Neuronal stem cell (in vitro differentiated cells): Measurements from ENCODE around the gene PHRF1.

Source experiments
- DNase-seq: peaks from one replicate; pipeline ENCODE4 v3.0.0-alpha.2; 2013; ENCODE audit warnings: low spot score
- H2AFZ ChIP-seq: one replicate; pipeline ENCODE4 v1.6.1; 2013; ENCODE audit warnings: mild to moderate bottlenecking, low read length, inconsistent platforms
- H2AK5ac ChIP-seq: 2 replicates; pipeline ENCODE4 v1.6.1; 2013; ENCODE audit warnings: low read depth, mild to moderate bottlenecking, inconsistent platforms, low read length, moderate library complexity, mixed read lengths
- H2BK120ac ChIP-seq: 2 replicates; pipeline ENCODE4 v1.6.1; 2013; ENCODE audit warnings: low read depth, mild to moderate bottlenecking, inconsistent platforms, low read length, moderate library complexity, mixed read lengths
- H2BK12ac ChIP-seq: one replicate; pipeline ENCODE4 v1.6.1; 2013; ENCODE audit warnings: low read length, inconsistent platforms
- H2BK15ac ChIP-seq: 2 replicates; pipeline ENCODE4 v1.6.1; 2013; ENCODE audit warnings: mild to moderate bottlenecking, low read length, inconsistent platforms, mixed read lengths
- H2BK5ac ChIP-seq: one replicate; pipeline ENCODE4 v1.6.1; 2013; ENCODE audit warnings: inconsistent platforms, mild to moderate bottlenecking, low read length, moderate library complexity
- H3K14ac ChIP-seq: one replicate; pipeline ENCODE4 v1.6.1; 2013; ENCODE audit warnings: low read length, inconsistent platforms
- H3K18ac ChIP-seq: 2 replicates; pipeline ENCODE4 v1.6.1; 2013; ENCODE audit warnings: low read length, inconsistent platforms
- H3K23ac ChIP-seq: 2 replicates; pipeline ENCODE4 v1.6.1; 2013; ENCODE audit warnings: low read depth, mild to moderate bottlenecking, mixed read lengths, low read length, inconsistent platforms; ENCODE audit not compliant: poor library complexity
- H3K27ac ChIP-seq: replicated peaks from 3 replicates; pipeline ENCODE4 v1.5.1; 2013; ENCODE audit warnings: low read length, inconsistent platforms
- H3K27me3 ChIP-seq, 3 experiments: 2 replicates each; pipeline ENCODE4 v1.6.1; 2013; ENCODE audit warnings: low read length in 3 of 3, mild to moderate bottlenecking in 2 of 3, inconsistent platforms in 1 of 3, low read depth in 1 of 3, mixed read lengths in 1 of 3, moderate library complexity in 1 of 3; ENCODE audit not compliant: control insufficient read depth in 3 of 3, insufficient read depth in 3 of 3
- H3K36me3 ChIP-seq, 2 donors: replicated peaks in 1 of 2; 2 replicates each; pipeline ENCODE4 v1.6.1; 2013; ENCODE audit warnings: low read length in 2 of 2; ENCODE audit not compliant: control insufficient read depth in 2 of 2, insufficient read depth in 2 of 2
- H3K4ac ChIP-seq: 2 replicates; pipeline ENCODE4 v1.6.1; 2013; ENCODE audit warnings: inconsistent platforms, mild to moderate bottlenecking, low read length, moderate library complexity
- H3K4me1 ChIP-seq, 2 donors: 1 replicate in 1 of 2; 2 replicates in 1 of 2; pipeline ENCODE4 v1.6.1; 2013; ENCODE audit warnings: low read length in 2 of 2, low read depth in 1 of 2; ENCODE audit not compliant: control insufficient read depth in 2 of 2, insufficient read depth in 1 of 2
- H3K4me2 ChIP-seq: one replicate; pipeline ENCODE4 v1.6.1; 2013; ENCODE audit warnings: mild to moderate bottlenecking, low read length, inconsistent platforms; ENCODE audit not compliant: insufficient read depth, poor library complexity, severe bottlenecking
- H3K4me3 ChIP-seq, 2 donors: 2 replicates each; pipeline ENCODE4 v1.5.1; 2013; ENCODE audit warnings: low read length in 2 of 2, mild to moderate bottlenecking in 2 of 2, inconsistent platforms in 1 of 2, moderate library complexity in 1 of 2
- H3K79me1 ChIP-seq: one replicate; pipeline ENCODE4 v1.6.1; 2013; ENCODE audit warnings: low read depth, mild to moderate bottlenecking, inconsistent platforms, low read length, moderate library complexity
- H3K9ac ChIP-seq: one replicate; pipeline ENCODE4 v1.6.1; 2013; ENCODE audit warnings: mild to moderate bottlenecking, low read depth, low read length, inconsistent platforms; ENCODE audit not compliant: poor library complexity
- H3K9me3 ChIP-seq, 2 donors: replicated peaks in 1 of 2; 2 replicates each; pipeline versions ENCODE3 to v1.6.1; 2013; ENCODE audit warnings: low read length in 2 of 2, mild to moderate bottlenecking in 2 of 2, inconsistent platforms in 1 of 2, low read depth in 1 of 2, mixed read lengths in 1 of 2, moderate library complexity in 1 of 2; ENCODE audit not compliant: control insufficient read depth in 2 of 2, insufficient read depth in 1 of 2
- H4K8ac ChIP-seq: one replicate; pipeline ENCODE4 v1.6.1; 2013; ENCODE audit warnings: low read depth, mild to moderate bottlenecking, inconsistent platforms, low read length, moderate library complexity
- H4K91ac ChIP-seq: one replicate; pipeline ENCODE4 v1.6.1; 2013; ENCODE audit warnings: low read length, low read depth, mild to moderate bottlenecking, inconsistent platforms; ENCODE audit not compliant: poor library complexity
- WGBS, 2 donors: extraction: QIAGEN DNeasy Blood & Tissue Kit; methylation state at CpG; one replicate each; pipeline ENCODE4 v1.1.7; 2013; ENCODE audit warnings: missing lambda C conversion rate in 2 of 2, mixed read lengths in 1 of 2; ENCODE audit not compliant: insufficient read length in 2 of 2, insufficient replicate concordance in 1 of 2; ENCODE audit errors: extremely low coverage in 2 of 2; 5-methylcytosine and 5-hydroxymethylcytosine counted together

PHRF1 gene

DNA sequence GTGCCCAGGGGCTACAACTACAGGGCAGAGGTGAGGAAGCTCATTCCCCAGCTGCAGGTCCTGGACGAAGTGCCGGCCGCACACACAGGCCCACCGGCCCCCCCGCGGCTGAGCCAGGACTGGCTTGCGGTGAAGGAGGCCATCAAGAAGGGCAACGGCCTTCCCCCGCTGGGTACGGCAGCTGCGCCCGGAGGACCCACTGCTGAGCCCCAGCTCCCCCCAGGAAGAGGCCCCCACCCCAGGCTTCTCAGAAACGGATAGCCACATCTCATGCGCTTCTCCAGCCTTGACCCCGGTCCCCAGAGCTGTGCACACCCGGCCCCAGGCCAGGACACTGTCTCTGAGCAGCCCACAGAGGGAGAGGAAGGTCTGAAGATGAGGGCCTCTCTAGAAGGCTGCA, 25.1 kb upstream of the PHRF1 start:
- Histone ChIP-seq H3K27ac (no peak overlapping the region), H4K91ac (no peak overlapping the region), H4K8ac (no peak overlapping the region), H3K23ac (no peak overlapping the region), H3K18ac (peak overlapping the region; percentile 11), H2BK12ac (no peak overlapping the region), H2BK120ac (no peak overlapping the region), H3K4me3 (no peak overlapping the region), H3K36me3 (no peaks in the 10 kb centered on the region), H3K4ac (no peak overlapping the region), H3K14ac (no peak overlapping the region), H3K4me1 (peaks cover 0 to 7% of the 10 kb centered on the region in 2 donors), H2AFZ (no peak overlapping the region), H3K9me3 (no peaks in the 10 kb centered on the region), H2BK15ac (no peak overlapping the region), H2AK5ac (peak overlapping the region; percentile 89), H3K27me3 (peaks cover 6 to 14% (median 12%) of the 10 kb centered on the region in 3 experiments), H3K4me2 (no peak overlapping the region), H2BK5ac (no peak overlapping the region), H3K79me1 (no peaks in the 10 kb centered on the region), H3K9ac (no peak overlapping the region)
- WGBS, 2 donors, result no CpG with 5 or more reads among the region's 16 CpGs
- no peak for DNase-seq

- H3K9me3 ChIP-seq, result no peaks in the 10 kb centered on the region
- no peak overlapping the region for H4K8ac ChIP-seq
- H3K27me3 ChIP-seq, result peaks cover 11 to 18% (median 17%) of the 10 kb centered on the region in 3 experiments
- H2BK5ac ChIP-seq, result peak overlapping the region; percentile 75
- H3K4me1 ChIP-seq, result peaks cover 2 to 7% of the 10 kb centered on the region in 2 donors
- DNase-seq, result no peak
- no peaks in the 10 kb centered on the region for H3K36me3 ChIP-seq
- no peak overlapping the region for H3K18ac ChIP-seq
- no peak overlapping the region for H2BK120ac ChIP-seq
- no peaks in the 10 kb centered on the region for H3K79me1 ChIP-seq
- no CpG with 5 or more reads among the region's 12 CpGs for WGBS, 2 donors
- no peak overlapping the region for H3K9ac ChIP-seq
- H3K23ac ChIP-seq, result no peak overlapping the region
- H2AK5ac ChIP-seq, result peak overlapping the region; percentile 89
- H3K4me2 ChIP-seq, result no peak overlapping the region
- H2AFZ ChIP-seq, result no peak overlapping the region
- no peak overlapping the region for H2BK15ac ChIP-seq
- no peak overlapping the region for H4K91ac ChIP-seq
- H3K14ac ChIP-seq, result no peak overlapping the region
- H3K4me3 ChIP-seq, result no peak overlapping the region
- H3K4ac ChIP-seq, result no peak overlapping the region
- H2BK12ac ChIP-seq, result no peak overlapping the region
- no peak overlapping the region for H3K27ac ChIP-seq
Observed at GRCh38 chr11:551596-551995, 24.7 kb upstream of the PHRF1 start.

DNA sequence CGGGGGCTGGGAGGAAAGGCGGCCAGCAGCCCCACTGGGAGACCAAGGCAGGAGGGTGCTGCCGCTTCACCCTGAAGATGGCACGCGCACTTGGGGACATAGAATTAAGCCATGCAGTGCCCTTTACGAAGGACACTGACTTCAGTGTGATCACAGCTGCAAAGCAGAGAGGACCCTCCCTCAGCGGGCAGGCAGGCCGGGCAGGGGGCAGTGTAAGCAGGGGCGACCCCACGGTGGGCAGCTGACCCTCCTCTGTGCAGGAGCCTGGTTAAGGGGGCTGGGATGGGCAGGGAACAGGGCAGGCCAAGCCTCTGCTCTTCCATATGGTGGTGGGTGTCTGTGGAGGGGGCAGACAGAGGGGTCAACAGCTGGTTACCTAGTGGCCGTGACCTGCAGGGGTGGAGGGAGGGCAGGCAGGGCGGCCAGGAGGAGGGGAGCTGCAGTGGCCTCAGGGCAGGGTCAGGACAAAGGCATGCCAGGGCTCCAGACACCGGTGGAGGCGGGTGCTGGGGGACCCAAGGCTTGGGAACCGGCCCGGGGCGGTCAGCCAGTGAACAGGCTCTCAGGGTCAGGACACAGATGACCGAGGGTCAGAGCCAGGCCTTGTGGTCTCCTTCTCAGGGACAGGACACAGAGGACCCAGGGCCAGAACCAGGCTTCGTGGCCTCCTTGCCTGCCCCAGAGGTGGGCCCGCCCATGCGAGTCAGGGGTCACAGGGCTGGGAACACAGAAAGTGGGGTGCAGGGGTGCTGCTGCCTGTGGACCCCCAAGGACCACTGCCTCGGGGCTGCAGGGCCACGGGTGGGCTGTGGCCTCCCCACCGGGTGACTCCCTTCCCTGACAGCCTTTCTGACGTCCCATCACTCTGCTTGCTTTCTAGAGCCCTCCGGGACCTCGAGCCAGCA, 22.9 kb upstream of the PHRF1 start:
- no CpG with 5 or more reads among the region's 27 CpGs for WGBS, 2 donors
- Histone ChIP-seq H3K79me1 (no peaks in the 10 kb centered on the region), H2AK5ac (peak overlapping the region; percentile 96), H4K91ac (peak overlapping the region; percentile 72), H4K8ac (no peak overlapping the region), H2AFZ (no peak overlapping the region), H3K4me1 (peaks cover 2 to 7% of the 10 kb centered on the region in 2 donors), H2BK12ac (peak overlapping the region; percentile 97), H3K4ac (peak overlapping the region; percentile 6), H2BK120ac (no peak overlapping the region), H3K14ac (peak overlapping the region; percentile 56), H3K27ac (no peak overlapping the region), H3K36me3 (no peaks in the 10 kb centered on the region), H3K23ac (peak overlapping the region; percentile 85), H2BK5ac (peak overlapping the region; percentile 66), H3K18ac (peak overlapping the region; percentile 71), H3K4me2 (no peak overlapping the region), H3K9ac (peak overlapping the region; percentile 60), H2BK15ac (peak overlapping the region; percentile 83), H3K9me3 (peaks cover 0 to 4% of the 10 kb centered on the region in 2 donors), H3K27me3 (peaks cover 16 to 36% (median 34%) of the 10 kb centered on the region in 3 experiments), H3K4me3 (no peak overlapping the region)
- DNase-seq, result no peak

GRCh38 chr11:553988-554340, 22.3 kb upstream of the PHRF1 start:
- Histone ChIP-seq H3K4me2 (no peak overlapping the region), H4K8ac (no peak overlapping the region), H3K4me3 (no peak overlapping the region), H2BK5ac (peak overlapping the region; percentile 66), H3K27ac (no peak overlapping the region), H2BK15ac (peak overlapping the region; percentile 83), H2AFZ (peak overlapping the region; percentile 82), H4K91ac (peak overlapping the region; percentile 72), H3K9me3 (peaks cover 0 to 4% of the 10 kb centered on the region in 2 donors), H3K18ac (peak overlapping the region; percentile 83), H3K27me3 (peaks cover 16 to 41% (median 36%) of the 10 kb centered on the region in 3 experiments), H2BK120ac (no peak overlapping the region), H3K36me3 (no peaks in the 10 kb centered on the region), H2AK5ac (peak overlapping the region; percentile 96), H3K4me1 (peaks cover 2 to 7% of the 10 kb centered on the region in 2 donors), H3K9ac (no peak overlapping the region), H2BK12ac (peak overlapping the region; percentile 97), H3K23ac (peak overlapping the region; percentile 43), H3K14ac (peak overlapping the region; percentile 71), H3K79me1 (peaks cover 1% of the 10 kb centered on the region), H3K4ac (peak overlapping the region; percentile 23)
- WGBS, 2 donors, result no CpG with 5 or more reads among the region's 11 CpGs
- DNase-seq, result no peak
